LHCN-M2 (cell line): ENCODE data around the gene PCCA. TPM values are rescaled to one million over a fixed set of nuclear protein-coding genes. Genes with fewer than 3 reads are reported as not detected.
"Not testable (repeated sequence)": the region's sequence is repeated elsewhere in the genome, so short reads cannot be mapped to it uniquely, and the experiment has no call there.

ENCODE experiments used
- DNase-seq: peaks from one replicate; pipeline ENCODE4 v3.0.0-alpha.2; 2012; ENCODE audit warnings: low read depth
- total RNA-seq: library from RNA; depleted of rRNA; stranded (reverse); fragments of >200 nt; gene quantifications from 2 replicates; pipeline ENCODE4 v1.2.3, GENCODE V29; 2014

The PCCA gene
- total RNA-seq, 1 experiment from 2014 or later, result 10.5 TPM

DNA sequence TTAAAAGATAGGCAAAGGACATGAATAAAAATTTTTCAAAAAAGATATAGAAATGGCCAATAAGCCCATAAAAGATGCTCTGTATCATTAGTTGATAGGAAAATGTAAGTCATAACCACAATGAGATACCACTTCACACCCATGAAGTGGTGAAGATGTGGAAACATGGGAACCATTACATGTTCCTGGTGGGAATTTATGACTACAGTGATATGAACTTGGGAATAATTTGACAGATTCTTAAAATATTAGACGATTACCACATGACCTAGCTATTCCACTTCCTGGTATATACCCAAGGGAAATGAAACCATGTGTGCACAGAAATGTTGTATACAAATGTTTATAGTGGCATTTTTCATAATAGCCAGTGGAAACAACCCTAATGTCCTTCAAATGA lies 267.5 kb downstream of the PCCA start:
- DNase-seq, result no peak

DNA sequence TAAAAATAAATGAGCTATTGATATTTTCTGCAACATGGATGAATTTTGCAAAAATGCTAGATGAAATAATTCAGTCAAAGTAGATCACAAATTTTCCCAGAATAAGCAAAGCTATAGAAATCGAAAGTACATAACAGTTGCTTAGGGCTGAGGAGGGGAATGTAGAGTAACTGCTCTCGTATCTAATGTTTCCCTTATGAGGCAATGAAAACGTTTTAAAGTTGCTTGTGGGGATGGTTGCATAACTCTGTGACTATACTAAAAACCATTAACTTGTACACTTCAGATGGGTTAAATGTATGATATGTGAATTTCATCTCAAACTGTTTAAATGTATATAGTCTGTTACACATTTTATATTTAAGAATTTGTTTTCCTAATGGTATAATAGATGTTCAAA lies 268.0 kb downstream of the PCCA start:
- no peak for DNase-seq

DNA sequence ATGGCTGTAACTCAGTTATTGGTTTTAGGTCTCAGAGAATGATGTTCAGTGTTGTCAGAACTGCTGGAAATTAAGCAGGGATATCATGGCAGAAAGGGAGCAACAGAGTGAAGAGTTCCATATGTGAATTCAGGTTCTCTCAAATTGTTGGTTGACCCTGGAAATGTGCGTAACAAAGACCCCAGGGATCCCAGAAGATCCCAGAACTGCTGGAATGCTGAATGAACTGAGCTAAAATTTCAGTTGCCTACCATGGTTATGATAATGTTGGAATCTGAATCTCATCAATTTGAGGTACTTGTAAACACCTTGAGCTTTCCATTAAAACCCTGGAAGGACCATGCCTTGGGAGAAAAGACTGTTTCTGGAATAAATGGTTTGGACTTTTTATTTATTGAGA lies 268.9 kb downstream of the PCCA start:
- no peak for DNase-seq

DNA sequence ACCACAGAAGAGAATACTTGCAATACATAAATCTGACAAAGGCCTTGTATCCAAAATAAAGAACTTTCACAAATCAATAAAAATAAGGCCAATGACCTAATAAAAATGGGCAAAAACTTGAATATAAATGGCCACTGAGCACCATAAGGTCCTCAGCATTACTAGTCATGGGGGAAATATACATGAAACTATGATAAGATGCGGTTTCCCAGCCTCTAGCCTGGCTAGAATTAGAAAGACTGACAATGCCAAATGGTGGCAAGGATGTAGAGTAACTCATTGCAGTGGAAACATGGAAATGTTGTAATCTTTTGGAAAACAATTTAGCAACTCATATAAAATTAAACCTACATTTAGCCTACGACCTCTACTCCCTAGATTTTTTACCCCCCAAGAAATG lies 272.6 kb downstream of the PCCA start:
- peak; percentile 95 for DNase-seq

DNA sequence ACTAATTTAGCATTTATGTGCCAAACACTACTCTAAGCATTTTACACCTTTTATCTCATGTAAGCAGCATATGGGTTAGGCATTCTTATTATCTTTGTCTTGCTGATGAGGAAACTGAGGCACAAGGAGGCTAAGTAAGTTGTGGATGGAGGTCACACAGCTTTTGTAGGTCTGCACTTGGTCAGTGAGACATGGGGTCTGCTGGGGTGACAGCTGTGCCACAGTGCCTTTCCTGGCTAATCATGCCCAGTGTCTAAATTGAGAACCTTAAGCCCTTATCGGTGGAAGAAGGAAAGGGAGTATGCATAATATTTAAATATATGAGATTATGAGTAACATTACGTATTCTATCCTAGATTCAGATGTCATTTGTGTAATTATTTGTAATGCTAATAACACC lies 273.5 kb downstream of the PCCA start:
- no peak for DNase-seq

DNA sequence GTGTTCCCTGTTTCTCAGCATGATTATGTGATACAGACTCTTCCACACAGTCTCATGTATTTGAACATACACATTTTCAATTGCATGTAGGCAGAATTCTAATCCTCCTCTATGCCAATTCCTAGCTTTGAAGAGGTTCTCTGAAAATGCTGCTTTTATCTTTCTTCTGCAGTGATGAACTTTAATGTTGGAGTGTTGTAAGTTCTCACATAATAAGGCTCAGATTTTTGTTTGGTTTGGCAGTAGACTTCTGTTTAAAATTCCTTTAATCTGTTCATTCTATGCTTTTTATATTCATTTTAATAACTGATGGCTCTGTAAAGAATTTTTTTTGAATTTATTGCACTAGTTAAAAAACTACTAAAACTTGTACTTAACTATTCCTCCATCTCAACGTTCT lies 273.9 kb downstream of the PCCA start:
- no peak for DNase-seq

DNA sequence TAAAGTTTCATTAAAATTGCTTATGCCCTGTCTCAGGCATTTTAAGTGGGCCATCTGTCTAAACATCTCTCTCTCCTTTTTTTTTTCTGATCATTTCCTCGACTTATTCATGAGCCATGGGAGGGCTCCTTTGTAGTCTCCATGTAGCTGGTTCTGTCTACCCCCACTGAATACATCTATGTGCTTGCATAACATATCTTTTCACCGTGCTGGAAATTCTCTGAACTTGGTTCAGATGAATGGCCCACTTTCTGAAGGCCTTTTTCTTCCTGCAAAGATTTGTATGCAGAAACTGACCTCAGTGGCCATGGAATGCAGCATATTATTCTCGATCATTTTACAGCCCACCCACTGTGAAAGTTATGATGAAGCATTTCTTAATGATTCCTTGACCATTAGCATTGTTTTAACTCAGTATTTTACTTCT lies 274.4 kb downstream of the PCCA start:
- peak; percentile 56 for DNase-seq

DNA sequence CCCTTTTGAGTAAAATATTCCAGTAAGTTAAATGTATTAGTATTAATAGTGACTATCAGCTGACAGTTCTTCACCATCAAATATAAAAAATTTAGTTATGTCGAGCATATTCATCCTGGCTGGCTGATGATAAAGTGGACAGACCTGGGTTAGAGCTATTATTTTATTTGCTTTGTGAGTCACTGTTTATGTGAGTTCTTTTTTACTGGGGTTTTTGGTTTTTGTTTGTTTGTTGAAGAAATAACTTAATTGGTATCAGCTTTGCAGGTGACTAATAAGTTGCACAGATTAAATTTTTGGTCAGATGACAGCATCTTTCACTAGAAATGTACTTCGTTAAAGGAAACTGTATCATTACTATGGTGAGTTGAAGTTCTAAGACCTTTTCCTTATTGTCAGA lies 275.0 kb downstream of the PCCA start:
- peak; percentile 77 for DNase-seq

DNA sequence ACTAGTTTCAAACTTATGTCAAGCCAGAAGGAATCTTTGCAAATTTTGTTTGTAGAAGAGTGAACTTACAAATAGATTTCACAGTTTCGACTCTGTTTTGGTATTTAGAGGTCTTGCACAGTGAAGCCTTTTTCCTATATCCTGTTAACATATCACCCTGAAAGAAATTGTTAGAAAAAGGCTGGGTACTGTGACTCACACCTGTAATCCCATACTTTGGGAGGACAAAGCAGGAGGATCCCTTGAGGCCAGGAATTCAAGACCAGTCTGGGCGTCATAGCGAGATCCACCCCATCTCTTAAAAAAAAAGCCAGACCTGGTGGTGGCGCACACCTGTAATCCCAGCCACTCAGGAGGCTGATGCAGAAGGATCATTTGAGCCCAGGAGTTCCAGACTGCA lies 275.7 kb downstream of the PCCA start:
- DNase-seq, result peak; percentile 41

DNA sequence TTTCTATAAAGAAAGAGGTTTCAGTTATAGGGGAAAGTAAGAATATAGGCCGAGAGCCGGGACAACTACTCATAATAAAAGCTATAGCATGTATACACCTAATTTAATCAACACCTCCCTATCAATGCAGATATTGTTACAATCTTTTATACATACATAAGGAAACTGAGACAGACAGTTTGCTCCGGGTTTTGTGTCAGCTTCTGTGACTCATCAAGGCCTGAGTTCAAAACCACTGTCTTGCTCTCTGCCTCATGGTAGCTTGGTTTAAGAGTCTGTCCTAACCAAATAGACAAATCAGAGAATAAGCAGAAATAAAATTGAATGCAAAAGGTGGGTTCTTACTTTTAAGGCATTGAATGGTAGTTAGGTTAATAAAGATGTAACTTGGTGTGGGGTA lies 276.8 kb downstream of the PCCA start:
- no peak for DNase-seq

DNA sequence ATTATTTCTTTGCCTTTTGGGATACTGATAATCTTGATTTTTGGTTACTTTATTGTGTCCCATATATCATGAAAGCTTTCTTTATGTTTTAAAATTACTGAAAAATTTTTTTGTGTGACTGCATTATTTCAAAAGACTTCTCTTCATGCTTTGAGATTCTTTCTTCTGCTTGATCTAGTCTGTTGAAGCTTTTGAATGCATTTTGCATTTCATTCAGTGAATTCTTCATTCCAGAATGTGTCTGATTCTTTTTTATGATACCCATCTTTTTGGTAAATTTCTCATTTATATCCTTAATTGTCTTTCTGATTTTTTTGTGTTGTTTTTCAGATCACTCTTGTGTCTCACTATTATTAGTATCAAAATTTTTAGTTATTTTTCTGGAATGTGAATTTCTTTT lies 289.6 kb downstream of the PCCA start:
- no peak for DNase-seq

DNA sequence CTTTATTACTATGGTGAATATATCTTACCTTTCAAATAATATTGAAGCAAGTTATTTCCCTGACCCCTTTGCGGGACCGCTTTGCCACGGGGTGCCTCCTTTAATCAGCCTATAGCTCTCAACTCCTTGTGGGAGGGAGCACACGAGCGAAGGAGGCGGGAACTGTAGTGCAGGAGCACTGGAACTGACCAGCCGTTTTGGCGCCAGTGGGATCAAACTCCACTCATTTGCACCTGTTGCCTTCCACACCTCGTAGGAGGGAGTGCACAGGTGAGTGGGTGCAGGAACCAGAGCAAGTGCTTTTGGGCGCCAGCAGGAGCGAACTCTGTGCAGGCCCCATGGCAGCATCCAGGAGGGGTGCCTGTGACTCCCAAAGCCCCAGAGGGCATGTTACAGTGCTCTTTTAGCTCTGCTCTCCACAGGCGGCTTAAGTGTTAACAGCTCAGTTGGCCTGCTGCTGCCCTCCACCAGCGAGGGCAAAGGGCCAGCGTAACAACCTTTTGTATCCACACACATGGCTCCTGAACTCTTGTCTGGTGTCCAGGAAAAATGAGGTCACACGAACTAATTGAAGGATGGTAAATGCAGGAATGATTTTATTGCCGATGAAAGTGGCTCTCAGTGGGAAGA lies 292.8 kb downstream of the PCCA start:
- no peak for DNase-seq

DNA sequence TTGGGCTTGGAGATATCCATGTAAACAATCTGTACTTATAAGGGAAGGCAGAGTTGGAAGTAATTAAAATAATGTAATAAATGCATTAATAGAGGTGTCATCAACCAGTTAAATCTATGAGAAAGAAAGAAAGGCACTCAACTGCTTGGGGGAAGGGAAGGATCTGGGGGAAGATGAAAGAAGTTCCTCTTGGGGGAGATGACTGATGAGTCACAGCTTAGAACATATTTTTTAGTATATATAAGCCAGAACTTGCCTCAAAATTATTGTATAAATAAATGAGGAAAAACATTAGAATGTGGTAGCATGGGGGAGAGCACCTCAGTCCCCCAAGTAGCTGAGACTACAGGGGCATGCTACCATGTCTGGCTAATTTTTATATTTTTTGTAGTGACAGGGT lies 293.9 kb downstream of the PCCA start:
- peak; percentile 51 for DNase-seq

DNA sequence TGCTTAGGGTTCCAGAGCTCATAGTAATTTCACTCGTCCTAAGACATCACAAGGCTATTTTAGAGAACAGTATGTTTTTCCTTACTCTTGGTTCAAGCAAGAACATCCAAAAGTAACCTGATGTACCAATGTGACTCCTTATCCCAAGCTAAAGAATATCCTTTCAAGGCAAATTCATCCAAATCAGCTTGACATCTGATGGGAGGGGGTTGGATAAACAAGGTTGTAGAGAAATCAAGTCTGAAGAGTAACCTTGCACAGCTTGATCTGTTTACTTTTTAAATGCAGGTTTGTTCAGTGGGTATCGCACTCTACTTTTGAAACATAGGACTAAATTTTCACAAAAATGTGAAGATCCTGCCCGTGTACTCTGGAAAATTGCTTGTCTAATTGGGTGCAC lies 298.5 kb downstream of the PCCA start:
- no peak for DNase-seq

DNA sequence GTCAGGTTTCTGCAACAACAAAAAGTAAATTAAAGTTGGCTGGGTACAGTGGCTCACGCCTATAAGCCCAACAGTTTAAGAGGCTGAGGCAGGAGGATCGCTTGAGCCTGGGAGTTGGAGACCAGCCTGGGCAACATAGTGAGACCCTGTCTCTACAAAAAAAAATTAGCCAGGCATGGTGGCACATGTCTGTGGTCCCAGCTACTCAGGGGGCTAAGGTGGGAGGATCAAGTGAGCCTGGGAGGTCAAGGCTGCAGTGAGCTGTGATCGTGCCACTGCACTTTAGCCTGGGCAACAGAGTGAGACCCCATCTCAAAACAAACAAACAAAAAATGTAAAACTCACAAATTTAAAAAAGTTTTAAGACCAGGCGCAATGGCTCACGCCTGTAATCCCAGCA lies 299.3 kb downstream of the PCCA start:
- DNase-seq, result not testable (repeated sequence)

DNA sequence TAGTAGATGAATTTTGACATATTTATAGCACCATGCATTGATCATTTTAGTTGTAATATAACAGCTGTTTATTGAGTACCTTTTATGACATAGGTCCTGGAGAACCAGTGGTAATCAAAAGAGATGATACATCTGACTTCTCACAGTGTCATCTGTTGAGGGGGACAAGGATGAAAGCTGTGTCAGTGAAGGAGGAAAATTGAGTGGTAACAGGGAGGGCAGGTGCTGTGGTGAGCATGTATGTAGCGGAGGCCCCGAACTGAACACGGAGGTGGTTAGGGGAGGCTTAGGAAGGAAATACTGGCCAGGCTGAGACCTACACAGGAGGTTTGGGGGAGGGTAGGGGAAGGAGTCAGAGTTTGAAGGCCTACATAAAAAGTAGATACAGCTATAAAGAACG lies 300.0 kb downstream of the PCCA start:
- DNase-seq, result peak; percentile 34

DNA sequence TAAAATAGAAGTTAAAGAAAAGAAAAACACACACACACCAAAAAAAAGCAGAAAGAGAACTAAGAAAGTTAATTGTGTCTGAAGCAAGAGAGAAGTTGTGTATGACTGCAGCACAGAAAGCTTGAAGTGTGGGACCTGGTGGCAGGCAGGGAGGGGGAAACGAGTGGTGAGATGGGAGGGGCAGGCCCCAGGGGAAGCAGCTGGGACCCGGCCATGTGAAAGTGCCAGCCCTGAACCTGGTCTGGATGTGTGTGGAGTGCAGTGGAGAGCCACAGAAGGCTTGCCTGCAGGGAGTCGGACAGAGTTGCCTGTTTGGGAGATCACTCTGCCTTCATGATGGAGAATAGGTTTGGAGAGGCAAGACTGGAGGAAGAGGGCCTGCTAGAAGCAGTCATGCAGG lies 300.7 kb downstream of the PCCA start:
- DNase-seq, result no peak

DNA sequence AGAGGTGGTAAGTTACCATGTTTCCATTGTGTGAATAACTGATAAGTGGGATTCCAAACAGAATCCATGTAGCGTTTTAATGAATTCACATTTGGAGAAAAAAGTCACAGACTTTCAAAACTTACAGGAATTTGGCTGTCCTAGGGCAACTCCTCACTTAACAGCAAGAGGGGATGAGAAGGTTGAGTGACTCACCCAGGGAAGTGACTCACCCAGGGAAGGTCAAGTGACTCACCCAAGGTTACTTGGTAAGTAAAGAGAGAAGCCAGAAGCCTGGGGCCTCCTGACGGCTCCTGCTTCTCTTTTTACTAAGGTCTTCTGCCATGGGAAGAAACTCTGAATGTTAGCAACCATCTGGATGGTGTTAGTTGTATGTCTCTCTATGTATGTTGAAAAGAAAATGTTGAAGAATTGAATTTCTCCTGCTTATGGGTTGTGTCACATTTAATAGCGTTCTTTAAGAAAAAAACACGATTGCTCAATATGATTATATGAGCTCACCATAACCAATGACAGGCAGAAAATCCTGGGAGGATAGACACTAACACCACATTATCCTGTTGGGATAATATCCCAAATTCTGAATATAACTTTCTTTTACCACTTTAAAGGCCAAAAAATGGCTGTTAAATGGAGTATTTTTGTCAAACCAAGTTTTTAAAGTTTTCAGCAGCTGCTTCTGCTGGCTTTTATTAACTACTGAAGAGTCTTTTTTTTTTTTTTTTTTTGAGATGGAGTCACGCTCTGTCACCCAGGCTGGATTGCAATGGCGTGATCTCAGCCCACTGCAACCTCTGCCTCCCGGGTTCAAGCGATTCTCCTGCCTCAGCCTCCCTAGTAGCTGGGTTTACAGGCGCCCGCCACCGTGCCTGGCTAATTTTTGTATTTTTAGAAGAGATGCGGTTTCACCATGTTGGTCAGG lies 304.1 kb downstream of the PCCA start:
- peak; percentile 100 for DNase-seq

DNA sequence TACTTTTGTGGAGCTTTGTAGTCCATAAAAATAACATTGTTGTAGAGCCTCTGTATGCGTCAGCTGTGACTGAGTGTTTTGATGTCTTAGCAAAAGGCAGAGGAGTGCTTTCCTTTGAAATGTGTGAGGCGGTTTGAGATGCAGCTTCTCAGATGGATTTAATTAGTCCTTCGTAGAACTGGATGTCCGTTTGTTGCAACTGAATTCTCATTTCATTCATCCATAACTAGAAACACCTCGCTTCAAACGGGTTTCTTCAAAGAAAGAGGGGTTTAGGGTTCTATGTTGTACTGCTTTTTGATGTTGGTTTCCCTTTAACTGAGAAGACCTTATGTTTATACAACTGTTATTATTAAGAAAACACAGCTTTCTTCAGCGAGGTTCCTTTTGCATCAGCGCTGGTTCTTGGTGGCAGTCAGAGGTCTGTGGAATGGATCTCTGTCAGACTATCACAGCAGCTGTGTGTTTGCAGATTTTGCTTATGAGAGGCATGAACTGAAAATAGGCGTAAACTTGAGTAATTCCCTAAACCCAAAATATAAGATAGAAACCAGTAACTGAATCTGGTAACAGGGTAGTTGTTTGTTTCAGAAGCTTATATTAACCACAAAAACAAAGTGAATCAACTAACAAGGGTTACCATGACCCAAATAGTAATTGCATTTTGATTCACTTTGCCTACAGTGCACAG lies 305.3 kb downstream of the PCCA start:
- DNase-seq, result peak; percentile 91

DNA sequence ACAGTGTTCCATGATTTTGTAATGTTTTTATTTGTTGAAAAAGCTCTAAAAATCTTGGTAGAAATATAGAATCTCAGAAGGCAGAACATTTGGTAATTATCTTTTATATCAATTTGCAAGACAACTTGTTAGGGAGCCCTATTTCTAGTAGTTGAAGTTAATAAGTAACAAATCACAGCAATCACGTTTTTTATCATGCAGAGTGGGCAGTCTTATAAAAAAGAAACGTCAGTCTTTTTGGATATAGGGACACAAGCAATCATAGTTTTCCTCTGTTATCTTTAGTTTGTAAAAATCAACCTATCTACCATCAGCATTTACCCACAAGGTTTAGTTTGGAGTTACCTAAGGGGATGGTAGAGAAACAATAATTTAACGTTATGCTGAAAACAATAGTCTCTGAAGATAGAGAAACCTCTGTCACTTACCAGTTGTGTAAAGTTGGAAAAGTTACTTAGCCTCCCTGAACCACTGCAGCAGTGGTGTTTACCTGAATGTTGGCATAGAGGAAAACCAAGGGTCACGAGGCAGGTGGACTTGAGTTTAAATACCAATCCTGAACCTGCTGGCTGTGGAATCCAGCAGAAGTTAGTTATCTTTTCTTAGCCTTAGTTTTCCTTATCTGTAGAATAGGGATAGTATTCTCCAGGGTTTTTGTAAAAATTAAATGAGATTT lies 306.9 kb downstream of the PCCA start:
- DNase-seq, result no peak

DNA sequence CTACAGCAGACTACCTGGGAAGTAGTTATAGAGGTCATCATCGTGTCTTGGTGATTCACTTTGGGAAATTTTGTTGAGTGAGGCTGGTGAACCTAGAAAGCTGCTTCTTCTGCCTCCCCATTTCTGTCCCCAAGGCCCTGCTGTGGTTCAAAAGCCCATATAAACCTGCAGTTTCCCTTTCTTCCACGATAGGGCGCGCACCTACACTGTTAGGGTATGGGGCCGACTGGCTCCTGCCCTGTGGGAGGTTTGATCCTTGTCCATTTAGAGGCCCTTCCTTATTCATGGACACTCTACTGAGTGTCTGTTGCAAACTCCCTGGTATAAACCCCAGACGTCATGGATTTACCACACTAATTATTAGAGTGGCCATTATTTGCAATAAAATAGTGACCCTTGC lies 307.9 kb downstream of the PCCA start:
- DNase-seq, result no peak

DNA sequence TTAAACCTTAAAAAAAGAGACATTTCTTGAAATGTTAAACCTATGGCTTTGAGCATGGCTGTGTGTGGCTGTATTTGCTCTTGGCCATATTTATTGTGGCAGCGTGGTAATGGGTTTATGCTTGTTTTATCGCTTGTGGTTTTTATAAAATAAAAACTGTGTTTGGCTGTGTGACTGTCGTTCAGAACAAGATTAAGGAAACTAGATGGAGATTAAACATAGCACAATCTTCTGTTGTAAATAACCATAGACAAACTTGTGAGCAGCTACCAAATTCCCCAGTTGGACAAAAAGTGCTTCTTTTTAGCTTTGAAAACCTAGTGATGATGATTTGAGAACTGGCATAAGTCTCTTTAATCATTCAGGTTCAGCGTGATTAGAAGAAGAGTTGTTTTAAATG lies 308.7 kb downstream of the PCCA start:
- DNase-seq, result no peak
